Esophagus (tissue), 2 donors: ENCODE measurements around the gene TMEM178B. TPM values are rescaled to one million over a fixed set of nuclear protein-coding genes. Genes with fewer than 3 reads are reported as not detected.

Experiments
- H3K27ac ChIP-seq, 2 donors: one replicate each; pipeline ENCODE4 v1.5.1; 2013; ENCODE audit warnings: low read depth in 2 of 2, mild to moderate bottlenecking in 2 of 2, inconsistent platforms in 1 of 2, low read length in 1 of 2, moderate library complexity in 1 of 2
- H3K27me3 ChIP-seq, 2 donors: one replicate each; pipeline ENCODE4 v1.6.1; 2013; ENCODE audit warnings: low read length in 2 of 2, control low read depth in 1 of 2, mild to moderate bottlenecking in 1 of 2; ENCODE audit not compliant: insufficient read depth in 2 of 2, control insufficient read depth in 1 of 2
- H3K36me3 ChIP-seq, 2 donors: one replicate each; pipeline ENCODE4 v1.6.1; 2013; ENCODE audit warnings: low read length in 1 of 2; ENCODE audit not compliant: control insufficient read depth in 2 of 2, insufficient read depth in 2 of 2
- H3K4me1 ChIP-seq, 2 donors: one replicate each; pipeline ENCODE4 v1.6.1; 2013; ENCODE audit warnings: low read length in 1 of 2; ENCODE audit not compliant: control insufficient read depth in 2 of 2, insufficient read depth in 2 of 2
- H3K4me3 ChIP-seq, 2 donors: one replicate each; pipeline ENCODE4 v1.5.1; 2013; ENCODE audit warnings: low read length in 2 of 2, mild to moderate bottlenecking in 2 of 2, low read depth in 1 of 2, moderate library complexity in 1 of 2
- H3K9me3 ChIP-seq, 2 donors: one replicate each; pipeline ENCODE4 v1.6.1; 2013; ENCODE audit warnings: mild to moderate bottlenecking in 2 of 2, low read depth in 1 of 2, low read length in 1 of 2, moderate library complexity in 1 of 2; ENCODE audit not compliant: control insufficient read depth in 2 of 2, insufficient read depth in 1 of 2
- WGBS, 2 donors: extraction: QIAGEN DNeasy Blood & Tissue Kit; methylation state at CpG; one replicate each; pipeline ENCODE4 v1.1.7; 2013; 5-methylcytosine and 5-hydroxymethylcytosine counted together
- polyA plus RNA-seq, 2 donors: library from polyadenylated mRNA; stranded (reverse); fragments of 200-250 nt; gene quantifications; one replicate each; pipeline ENCODE4 v1.2.3, GENCODE V29; 2013
- donor health status: healthy with polysubstance abuse.
- donor health status: Bipolar disorder and iron deficiency.

The TMEM178B gene
- polyA plus RNA-seq, 2 donors = 0.21 to 0.26 TPM

DNA sequence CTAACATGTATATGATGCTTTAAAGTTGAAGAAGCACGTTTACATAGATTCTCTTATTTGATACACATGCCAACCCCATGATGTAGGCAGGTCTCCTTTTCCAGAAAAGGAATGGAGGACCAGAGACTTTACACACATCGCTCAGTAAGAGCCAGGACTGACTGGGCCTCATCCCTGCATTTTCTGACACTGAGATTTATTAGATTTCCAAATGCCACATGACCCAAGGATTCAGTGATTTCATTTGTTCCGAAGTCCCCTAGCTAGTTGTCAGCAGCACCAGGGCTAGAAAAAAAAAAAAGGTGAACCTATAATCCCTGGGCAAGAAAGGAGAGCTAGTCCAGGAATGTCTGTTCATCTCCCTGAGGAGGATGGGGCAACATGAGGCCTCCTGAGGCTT lies 334.0 kb downstream of the TMEM178B start:
- Histone ChIP-seq H3K27ac (no peak overlapping the region), H3K9me3 (no peaks in the 10 kb centered on the region), H3K4me1 (no peaks in the 10 kb centered on the region), H3K36me3 (no peaks in the 10 kb centered on the region), H3K4me3 (no peak overlapping the region), H3K27me3 (no peaks in the 10 kb centered on the region)
- WGBS, 2 donors = 80 to 82% methylated on average over 3 of the region's 3 CpGs

DNA sequence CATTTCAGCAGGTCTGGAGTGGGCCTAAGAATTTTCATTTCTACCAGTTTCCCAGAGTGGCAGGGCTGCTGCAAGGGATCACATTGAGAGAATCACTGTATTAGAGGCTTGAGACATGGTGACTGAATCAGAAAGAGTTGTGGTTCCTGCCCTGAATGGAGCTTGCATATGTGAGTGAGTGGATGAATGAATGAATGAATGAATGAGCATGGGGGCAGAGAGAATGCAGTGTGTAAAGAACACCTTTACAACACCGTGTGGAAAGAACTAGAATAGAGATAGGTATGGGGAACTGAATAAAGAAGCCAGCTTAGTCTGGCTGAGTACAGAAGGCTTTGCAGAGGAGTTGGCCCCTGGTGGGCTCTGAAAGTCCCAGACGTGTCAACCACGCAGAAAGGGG lies 334.6 kb downstream of the TMEM178B start:
- H3K27me3 ChIP-seq = no peaks in the 10 kb centered on the region
- WGBS, 2 donors = 59 to 66% methylated on average over 3 of the region's 3 CpGs
- H3K9me3 ChIP-seq = no peaks in the 10 kb centered on the region
- no peaks in the 10 kb centered on the region for H3K36me3 ChIP-seq
- H3K4me3 ChIP-seq = no peak overlapping the region
- H3K4me1 ChIP-seq = no peaks in the 10 kb centered on the region
- no peak overlapping the region for H3K27ac ChIP-seq

DNA sequence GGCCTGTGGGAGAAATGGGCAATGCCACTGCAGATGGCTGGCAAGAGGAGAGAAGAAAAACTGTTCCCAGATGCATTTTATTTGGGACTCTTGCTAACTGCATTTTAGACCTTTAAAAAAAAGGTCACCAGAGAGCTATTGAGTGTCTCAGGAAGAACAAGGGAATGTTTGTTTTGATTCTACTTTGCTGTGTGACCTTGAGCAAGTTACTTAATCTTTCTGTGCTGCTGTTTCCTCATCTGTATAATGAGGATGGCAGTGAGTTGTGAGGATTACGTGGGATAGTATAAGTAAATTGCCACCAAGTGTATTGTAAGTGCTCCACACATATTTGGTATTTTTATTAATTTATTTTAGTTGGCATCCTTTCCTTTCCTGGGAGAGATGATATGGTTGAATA lies 335.4 kb downstream of the TMEM178B start:
- H3K27ac ChIP-seq = no peak overlapping the region
- H3K4me1 ChIP-seq = no peaks in the 10 kb centered on the region
- WGBS, 2 donors = 65 to 68% methylated on average over 1 of the region's 1 CpG
- H3K9me3 ChIP-seq = no peaks in the 10 kb centered on the region
- no peak overlapping the region for H3K4me3 ChIP-seq
- H3K36me3 ChIP-seq = no peaks in the 10 kb centered on the region
- no peaks in the 10 kb centered on the region for H3K27me3 ChIP-seq

DNA sequence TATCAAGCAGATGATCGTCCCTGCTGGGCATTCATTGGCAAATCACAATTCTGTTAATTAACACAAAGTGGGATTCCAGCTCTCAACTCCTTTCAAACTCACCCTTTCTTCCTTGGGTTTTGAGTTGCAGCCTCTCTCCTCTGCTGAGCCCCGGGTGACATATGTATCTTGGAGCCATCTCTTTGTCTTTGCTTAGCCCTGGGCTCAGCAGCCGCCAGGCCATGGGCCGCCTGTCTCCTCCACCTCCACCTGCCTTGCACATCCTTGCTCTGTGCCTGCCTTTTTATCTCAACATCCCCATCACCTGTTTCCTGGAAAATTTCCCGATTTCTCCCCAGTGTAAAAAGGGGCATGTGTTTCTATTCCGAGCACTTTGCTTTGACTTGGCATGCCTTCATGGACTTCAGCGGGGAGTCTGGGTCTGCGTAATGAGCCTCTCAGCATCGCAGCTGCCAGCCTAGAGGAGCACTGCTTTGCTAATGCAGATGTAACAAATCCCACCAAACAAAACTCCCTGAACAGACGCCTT lies 336.0 kb downstream of the TMEM178B start:
- Histone ChIP-seq H3K27ac (no peak overlapping the region), H3K4me3 (no peak overlapping the region), H3K36me3 (no peaks in the 10 kb centered on the region), H3K9me3 (no peaks in the 10 kb centered on the region), H3K27me3 (no peaks in the 10 kb centered on the region), H3K4me1 (no peaks in the 10 kb centered on the region)
- WGBS, 2 donors = 46 to 51% methylated on average over 10 of the region's 10 CpGs

DNA sequence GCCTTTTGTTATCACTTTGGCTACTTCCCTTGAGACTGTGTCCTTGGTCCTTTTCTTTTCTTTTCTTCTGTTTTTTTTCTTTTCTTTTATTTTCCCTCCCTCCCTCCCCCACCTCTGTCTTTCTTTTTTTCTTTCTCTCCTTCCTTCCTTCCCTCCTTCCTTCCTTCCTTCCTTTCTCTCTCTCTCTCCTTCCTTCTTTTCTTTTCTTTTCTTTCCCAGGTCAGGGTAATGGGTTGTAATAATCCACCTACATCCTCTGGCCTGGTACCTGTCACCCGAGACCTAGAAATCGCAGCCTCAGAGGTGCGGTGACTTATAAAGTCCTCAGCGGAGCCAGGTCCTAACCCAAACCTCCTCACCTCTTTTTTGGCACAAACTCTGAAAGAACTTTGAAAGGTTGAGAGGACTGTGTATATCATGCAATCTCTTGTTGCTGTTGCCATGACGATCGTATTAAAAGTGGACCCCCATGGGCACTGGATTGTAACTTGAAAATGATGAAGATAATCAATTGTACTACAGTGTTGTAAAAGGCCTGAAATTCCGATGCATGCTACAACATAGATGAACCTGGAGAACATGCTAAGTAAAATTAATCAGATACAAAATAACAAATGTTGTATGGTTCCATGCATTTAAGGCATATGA lies 336.6 kb downstream of the TMEM178B start:
- WGBS, 2 donors = 87 to 90% methylated on average over 7 of the region's 7 CpGs
- Histone ChIP-seq H3K27ac (no peak overlapping the region), H3K27me3 (no peaks in the 10 kb centered on the region), H3K36me3 (no peaks in the 10 kb centered on the region), H3K9me3 (no peaks in the 10 kb centered on the region), H3K4me3 (no peak overlapping the region), H3K4me1 (no peaks in the 10 kb centered on the region)

DNA sequence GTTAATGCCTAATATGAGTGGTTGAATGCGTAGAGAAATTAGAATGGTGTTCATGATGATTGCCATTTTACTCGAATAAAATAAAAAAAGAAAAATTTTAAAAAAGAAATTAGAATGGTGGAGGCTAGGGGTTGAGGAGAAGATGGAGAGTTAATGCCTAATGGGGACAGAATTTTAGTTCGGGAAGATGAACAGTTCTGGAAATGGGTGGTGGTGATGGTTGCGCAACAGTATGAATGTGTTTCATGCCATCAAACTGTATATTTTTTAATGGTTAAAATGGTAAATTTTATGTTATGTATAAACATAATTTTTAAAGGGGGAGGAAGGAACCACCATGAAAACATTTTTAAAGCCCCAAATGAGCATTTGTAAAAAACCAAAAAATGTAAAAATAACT lies 337.3 kb downstream of the TMEM178B start:
- Histone ChIP-seq H3K36me3 (no peaks in the 10 kb centered on the region), H3K27ac (no peak overlapping the region), H3K27me3 (no peaks in the 10 kb centered on the region), H3K9me3 (no peaks in the 10 kb centered on the region), H3K4me3 (no peak overlapping the region), H3K4me1 (no peaks in the 10 kb centered on the region)
- WGBS, 2 donors = 90 to 92% methylated on average over 4 of the region's 4 CpGs

DNA sequence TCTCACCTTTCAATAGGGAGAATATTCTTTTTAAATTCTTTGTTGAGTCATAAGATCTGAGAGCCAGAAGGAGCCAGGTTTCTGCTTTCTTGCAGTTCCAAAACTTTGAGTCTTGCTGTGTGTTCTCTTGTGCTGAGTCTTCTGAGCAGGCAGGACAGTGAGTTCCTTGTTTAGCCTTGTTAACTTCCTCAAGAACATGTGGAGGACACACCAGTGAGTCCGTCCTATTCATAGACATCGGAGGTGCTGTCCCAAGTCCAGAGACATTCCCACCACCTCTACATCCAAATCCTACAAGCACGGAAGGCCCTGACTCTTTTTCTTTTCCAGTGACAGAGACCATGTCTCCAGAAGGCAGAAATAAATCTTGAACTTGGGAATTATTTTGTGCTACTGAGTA lies 342.1 kb downstream of the TMEM178B start:
- WGBS, 2 donors = 84 to 92% methylated on average over 3 of the region's 3 CpGs
- no peaks in the 10 kb centered on the region for H3K36me3 ChIP-seq
- H3K27me3 ChIP-seq = no peaks in the 10 kb centered on the region
- no peak overlapping the region for H3K27ac ChIP-seq
- no peak overlapping the region for H3K4me3 ChIP-seq
- no peaks in the 10 kb centered on the region for H3K9me3 ChIP-seq
- no peaks in the 10 kb centered on the region for H3K4me1 ChIP-seq

DNA sequence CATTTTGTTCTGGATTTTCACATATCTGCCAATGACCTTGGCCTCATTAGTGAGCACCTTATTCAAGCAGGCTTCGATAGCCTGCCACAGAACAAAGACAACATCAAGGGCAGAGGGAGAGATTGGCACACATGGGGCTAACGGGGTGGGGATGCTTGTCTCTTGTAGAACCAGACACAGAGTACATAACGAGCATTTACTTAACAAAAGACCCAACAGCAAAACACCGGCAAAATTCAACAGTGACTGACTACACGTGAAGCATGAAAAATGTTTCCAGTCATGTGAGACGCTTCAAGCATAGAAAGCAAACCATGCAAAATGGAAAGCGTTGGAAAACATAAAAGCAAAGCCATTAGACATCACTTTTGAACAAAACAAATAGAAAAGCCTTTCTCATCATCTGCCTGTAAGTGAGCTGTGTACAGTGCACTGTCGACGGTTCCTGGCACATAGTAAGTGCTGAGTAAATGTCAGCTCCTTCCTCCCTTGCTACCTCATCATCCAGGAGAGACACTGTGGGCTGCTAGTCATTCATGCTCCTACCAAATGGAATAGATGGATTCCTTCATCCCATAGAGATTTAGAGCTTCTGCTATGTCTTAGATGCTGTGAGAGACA lies 342.9 kb downstream of the TMEM178B start:
- no peaks in the 10 kb centered on the region for H3K9me3 ChIP-seq
- no peaks in the 10 kb centered on the region for H3K27me3 ChIP-seq
- no peak overlapping the region for H3K4me3 ChIP-seq
- H3K4me1 ChIP-seq = no peaks in the 10 kb centered on the region
- H3K36me3 ChIP-seq = no peaks in the 10 kb centered on the region
- 66 to 69% methylated on average over 9 of the region's 9 CpGs for WGBS, 2 donors
- H3K27ac ChIP-seq = no peak overlapping the region

DNA sequence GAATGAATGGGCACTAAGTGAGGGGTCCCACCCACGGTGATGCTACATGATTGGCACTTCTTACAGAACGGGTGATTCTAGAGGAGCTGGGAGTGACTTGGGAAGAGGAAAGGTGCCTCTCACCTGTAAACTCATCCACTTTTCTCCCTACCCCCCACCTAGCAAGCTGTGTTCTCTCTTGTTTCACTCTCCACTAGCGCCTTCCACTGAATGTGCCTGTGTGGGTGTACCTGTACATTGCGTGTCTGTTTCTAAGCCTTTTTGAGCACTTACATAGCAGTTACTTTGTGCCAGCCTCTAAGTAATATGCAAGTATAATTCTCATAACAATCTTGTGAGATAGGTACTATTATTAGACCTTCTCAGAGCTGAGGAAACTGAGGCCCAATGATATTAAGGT lies 343.6 kb downstream of the TMEM178B start:
- Histone ChIP-seq H3K27me3 (no peaks in the 10 kb centered on the region), H3K9me3 (no peaks in the 10 kb centered on the region), H3K27ac (no peak overlapping the region), H3K4me3 (no peak overlapping the region), H3K36me3 (no peaks in the 10 kb centered on the region), H3K4me1 (no peaks in the 10 kb centered on the region)
- 88 to 92% methylated on average over 4 of the region's 4 CpGs for WGBS, 2 donors

DNA sequence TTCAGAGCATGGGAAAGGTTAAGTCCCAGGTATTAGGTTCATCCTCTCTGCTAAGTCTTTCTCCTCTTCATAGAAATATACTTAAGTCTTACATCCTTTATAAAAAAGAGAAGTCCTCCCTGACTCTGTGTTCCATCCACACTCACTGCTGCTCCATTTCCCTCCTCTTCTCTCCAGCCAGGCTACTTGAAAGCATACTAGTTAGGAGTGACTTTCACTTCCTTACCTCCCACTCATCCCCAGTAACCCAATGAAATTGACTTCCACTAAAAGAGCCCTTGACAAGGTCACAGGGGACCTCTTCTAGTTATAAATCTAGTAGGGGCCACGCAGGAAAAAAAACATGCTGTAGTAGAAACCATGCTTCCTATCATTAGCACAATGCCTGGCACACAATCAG lies 344.2 kb downstream of the TMEM178B start:
- Histone ChIP-seq H3K27ac (no peak overlapping the region), H3K36me3 (no peaks in the 10 kb centered on the region), H3K27me3 (no peaks in the 10 kb centered on the region), H3K4me1 (no peaks in the 10 kb centered on the region), H3K4me3 (no peak overlapping the region), H3K9me3 (no peaks in the 10 kb centered on the region)
- WGBS, 2 donors = 82 to 87% methylated on average over 1 of the region's 1 CpG
